Measurements from ENCODE around the gene BEGAIN.

The BEGAIN gene

DNA sequence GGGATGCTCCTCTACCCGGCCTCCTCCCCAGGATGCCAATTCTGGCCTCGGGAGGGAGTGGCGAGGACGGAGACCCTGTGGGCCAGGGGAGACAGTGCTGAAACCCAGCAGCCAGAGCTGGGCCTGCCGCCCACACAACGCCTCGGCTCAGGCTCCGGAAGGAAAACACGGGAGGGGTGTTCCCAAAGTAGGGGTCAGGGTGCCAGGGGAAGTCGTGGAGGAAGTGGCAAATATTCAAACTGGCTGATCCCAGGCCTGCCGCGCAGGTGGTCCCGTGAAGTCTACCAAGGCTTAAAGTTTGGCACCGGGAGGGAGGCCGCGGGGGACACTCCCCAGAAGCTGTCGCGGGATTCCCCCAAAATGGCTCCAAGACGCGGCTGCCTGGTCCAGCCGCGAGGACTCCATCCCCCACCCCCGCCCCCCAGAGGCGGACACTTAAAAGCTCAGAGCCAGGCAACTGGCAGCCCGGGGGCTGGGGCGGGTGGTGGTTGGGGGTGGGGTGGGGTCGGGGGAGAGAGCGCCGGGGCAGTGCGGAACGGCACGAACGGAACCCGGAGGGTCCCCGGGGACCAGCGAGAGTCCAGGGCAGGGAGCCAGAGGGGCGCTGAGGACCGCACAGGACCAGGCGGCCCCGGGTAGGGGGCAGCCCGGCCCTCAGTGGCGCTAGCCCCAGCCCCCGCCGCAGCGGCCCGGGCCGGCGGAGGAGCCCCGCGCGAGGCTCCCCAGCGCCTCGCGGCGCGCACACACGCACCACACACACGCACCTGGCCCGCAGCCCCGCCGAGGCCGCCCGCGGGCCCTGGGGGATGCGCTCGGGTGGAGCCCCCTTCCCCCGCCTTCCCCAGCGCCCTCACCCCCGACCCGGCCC lies 20.0 kb downstream of the BEGAIN start:
- DNase-seq: no peak

GRCh38 chr14:100566586-100566985 lies 20.6 kb downstream of the BEGAIN start:
- DNase-seq: no peak

DNA sequence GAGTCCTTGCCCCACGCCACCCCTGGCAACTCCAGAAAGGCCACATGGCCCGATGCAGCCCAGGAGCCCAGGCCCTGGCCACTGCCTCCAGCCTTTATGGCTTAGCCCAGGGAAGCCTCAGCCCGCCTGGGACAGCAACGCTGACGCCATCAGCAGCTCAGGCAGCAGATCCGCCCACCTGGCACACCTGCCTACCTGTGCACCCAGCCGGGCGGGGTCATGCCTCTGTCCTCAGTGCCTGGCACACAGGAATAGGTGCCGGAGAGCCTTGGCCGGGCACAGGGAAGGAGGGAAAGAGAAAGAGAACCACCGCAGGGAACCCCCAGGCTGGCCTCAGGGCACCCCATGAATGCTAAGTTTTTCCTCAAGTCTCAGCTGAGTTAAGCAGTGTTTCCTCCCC lies 21.1 kb downstream of the BEGAIN start:
- DNase-seq: no peak

- DNase-seq: no peak
Measured at GRCh38 chr14:100565650-100566049, 21.6 kb downstream of the BEGAIN start.

DNA sequence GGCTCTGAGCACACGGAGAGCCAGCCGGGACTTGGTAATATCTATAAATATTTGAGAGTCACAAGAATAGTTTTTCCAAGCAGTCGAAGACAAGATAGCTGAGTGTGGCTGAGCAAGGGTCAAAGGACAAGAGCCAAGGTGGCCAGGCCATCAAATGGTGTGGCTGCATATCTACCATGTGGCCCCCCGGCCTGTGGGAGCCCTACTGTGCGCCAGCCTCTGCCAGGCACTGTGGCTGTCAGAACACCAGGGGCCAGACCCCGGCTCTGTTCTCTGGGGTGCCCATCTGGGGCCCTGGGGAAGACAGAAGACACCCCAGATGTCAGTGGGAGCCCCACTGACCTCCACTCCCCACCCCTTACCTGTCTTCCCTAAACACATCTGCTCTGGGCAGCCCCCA lies 22.7 kb downstream of the BEGAIN start:
- DNase-seq: no peak

DNA sequence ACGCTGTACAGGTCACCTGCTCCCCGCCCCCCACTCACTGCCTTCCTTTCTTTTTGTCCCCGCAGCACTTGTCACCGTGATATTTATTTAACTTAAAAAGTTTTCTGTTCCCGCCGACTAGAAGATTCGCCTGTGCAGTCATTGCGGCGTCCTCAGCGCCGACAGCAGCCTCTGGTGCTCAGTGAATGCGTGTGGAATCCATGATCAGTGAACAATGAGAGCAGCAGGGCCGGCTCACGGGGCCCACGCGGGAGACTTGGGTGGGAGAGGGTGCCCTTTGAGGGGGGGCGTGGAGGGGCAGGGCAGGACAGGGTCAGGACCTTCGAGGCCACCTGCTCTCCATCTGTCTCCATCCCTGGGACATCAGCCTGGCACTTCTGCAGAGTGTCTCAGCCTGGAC lies 24.5 kb downstream of the BEGAIN start:
- DNase-seq: no peak

DNA sequence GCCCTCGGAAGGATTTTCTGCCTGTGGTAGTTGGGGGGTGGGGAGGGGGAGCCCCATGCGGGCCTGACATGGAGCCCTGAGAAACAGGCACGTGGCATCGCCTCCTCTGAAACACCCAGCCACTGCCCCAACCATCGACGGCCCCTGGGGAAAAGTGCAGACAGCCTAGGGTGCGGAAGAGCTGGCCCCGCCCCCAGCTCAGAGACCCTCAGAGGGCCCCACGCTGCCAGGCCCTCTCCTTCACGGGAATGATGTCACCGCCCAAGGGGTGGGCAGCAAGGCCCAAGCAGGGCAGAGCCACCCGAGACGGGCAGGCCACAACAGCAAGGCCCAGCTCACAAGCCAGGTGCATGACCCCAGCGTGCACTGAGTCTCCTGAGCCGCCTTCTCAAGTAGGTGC lies 26.2 kb downstream of the BEGAIN start:
- no peak for DNase-seq

GRCh38 chr14:100560471-100560870 lies 26.7 kb downstream of the BEGAIN start:
- no peak for DNase-seq

- no peak for DNase-seq
Measured at GRCh38 chr14:100559455-100559854, 27.8 kb downstream of the BEGAIN start.

GRCh38 chr14:100558966-100559365 lies 28.3 kb downstream of the BEGAIN start:
- DNase-seq: no peak

DNA sequence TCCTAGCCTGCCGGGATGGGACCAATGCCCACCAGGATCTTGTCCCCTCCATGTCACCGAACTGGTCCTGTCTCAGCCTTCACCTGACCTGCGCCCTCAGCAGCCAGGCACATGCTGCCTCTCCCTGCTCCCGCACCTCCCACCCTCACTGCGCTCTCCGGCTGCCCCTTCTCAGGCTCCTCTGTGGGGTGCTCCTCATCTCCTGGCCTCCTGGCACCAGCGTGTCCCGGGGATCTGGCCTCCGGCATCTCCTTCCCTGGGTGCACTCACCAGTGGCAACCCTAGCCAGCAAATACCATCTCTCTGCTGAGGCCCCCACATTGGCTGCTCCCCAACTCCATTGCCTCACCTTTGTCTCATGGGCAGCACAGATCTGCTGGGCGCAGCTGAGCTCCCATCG lies 29.0 kb downstream of the BEGAIN start:
- no peak for DNase-seq

DNA sequence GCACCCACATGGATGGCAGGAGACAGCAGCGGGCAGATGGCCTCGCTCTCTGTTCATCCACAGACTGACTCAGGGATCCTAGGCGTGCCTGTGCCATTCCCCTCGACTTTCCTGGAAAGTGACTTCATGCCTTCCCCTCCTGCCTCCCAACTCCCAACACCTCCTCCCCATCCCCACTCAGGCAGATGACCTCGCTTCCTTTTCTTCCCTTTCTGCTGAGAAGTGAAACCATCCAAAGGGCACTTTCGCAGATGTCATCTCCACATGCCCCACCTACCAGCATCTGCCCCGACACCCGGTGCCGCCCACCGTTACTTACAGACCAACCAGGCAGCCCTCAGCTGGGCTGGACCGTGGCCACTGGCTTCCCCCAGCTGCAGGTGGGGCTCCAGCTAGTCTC lies 29.6 kb downstream of the BEGAIN start:
- DNase-seq: no peak

- DNase-seq: no peak
Measured at GRCh38 chr14:100556936-100557505, 30.2 kb downstream of the BEGAIN start.

DNA sequence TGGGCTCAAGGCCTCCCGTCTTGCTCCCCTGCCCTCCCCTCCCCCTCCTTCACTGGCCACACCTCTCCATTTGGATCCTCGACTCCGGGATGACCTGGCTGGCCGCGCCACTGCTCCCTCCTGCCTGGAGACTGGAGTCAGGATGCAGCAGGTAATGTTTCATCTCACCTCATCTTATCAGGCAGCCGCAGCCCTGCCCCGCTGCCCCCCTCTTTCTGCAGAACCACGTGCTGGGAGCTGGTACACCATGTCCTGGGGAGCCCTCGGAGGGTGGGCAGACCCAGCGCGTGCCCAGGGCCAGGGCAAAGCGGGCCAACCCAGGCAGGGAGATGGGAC lies 31.1 kb downstream of the BEGAIN start:
- DNase-seq: no peak

- no peak for DNase-seq
Measured at GRCh38 chr14:100555436-100556139, 31.6 kb downstream of the BEGAIN start.

DNA sequence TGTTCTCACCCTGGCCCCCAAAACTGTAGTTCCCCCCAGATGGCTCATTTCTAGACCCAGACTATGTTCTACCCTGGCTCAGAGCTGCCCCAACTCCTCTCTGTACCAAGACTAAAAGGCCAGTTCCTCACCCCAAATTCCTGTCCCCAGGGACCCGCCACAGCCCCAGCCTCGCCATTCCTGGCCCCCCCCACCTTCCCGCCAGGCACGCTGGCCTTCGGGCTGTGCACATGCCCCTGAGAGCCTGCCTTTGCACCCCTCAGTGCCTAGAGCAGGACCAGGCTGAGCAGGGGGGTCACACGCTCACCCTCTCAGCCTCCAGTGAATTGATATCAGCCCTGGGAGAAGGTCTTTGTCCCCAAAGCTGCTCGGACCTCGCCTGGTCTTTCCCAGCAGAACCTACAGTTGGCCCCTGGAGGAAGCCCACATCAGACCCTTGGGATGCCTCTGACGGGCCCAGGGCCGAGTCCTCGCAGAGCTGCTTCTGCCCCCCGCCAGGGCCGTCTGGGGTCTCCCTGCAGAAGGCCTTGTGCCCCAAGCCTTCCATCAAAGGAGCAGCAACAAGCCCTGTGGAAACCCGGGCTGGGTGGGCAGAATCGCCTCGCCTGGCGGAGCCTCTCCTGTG lies 32.4 kb downstream of the BEGAIN start:
- DNase-seq: no peak

GRCh38 chr14:100554082-100554677 lies 33.0 kb downstream of the BEGAIN start:
- no peak for DNase-seq

DNA sequence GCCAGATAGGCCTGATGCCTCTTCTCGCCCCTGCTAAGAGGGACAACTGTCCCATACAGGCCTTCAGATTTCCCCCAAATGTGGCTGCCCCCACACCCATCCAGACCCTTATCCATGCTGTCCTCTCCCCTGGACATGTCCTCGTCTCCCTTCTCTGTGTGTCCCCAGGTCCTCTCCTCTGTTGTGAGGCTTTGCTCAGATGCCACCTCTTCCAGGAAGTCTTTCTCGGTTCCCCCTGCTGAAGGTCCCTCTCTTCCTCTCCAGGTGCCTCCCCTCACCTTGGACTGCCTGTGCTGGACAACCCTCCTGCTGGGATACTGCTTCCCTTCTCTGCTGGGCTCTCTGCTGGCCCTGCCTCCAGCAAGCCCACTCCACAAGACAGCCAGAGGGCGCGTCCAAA lies 33.7 kb downstream of the BEGAIN start:
- no peak for DNase-seq

- DNase-seq: no peak
Measured at GRCh38 chr14:100552524-100553125, 34.6 kb downstream of the BEGAIN start.

GRCh38 chr14:100551056-100551455 lies 36.2 kb downstream of the BEGAIN start:
- no peak for DNase-seq

- no peak for DNase-seq
Measured at GRCh38 chr14:100549834-100550625, 37.2 kb downstream of the BEGAIN start.

DNA sequence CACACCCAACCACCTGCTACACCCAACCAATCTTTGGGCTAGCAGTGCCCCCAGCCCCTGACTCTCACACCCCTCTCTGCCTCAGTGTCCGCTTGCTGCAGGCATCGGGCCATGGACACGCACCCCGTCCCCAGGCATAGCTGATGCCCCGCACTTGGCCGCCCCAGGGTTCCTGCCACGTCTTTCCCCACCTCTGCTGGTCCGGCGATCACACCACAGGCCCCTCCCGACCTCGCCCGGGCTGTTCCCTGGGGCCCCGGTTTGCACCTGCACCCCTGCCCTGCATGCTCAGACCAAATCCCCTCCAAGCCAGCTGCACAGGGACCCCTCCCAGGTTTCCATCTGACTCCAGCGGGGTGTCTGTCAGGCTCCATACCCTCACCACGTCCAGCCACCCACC lies 38.3 kb downstream of the BEGAIN start:
- no peak for DNase-seq

Data from GF-D8 (cell line).